Right atrium auricular region (tissue), 2 donors: ENCODE measurements around the gene PDE4B. TPM values are rescaled to one million over a fixed set of nuclear protein-coding genes. Genes with fewer than 3 reads are reported as not detected.

Experiments used
- DNase-seq: peaks from one replicate; pipeline ENCODE4 v3.0.0-alpha.2; 2019; ENCODE audit warnings: low spot score
- H3K27ac ChIP-seq, 2 donors: fragments of 200-600 bp; sonication (generic); 1 replicate in 1 of 2; 2 replicates in 1 of 2; pipeline ENCODE4 v1.5.1; 2016 to 2019
- H3K27me3 ChIP-seq, 2 donors: fragments of 200-600 bp; sonication (generic); one replicate each; pipeline versions ENCODE4 v1.5.1 to v1.6.0; 2017 to 2019
- H3K36me3 ChIP-seq: fragments of 200-600 bp; sonication (generic); one replicate; pipeline ENCODE4 v1.5.1; 2016
- H3K4me1 ChIP-seq, 2 donors: fragments of 200-600 bp; sonication (generic); one replicate each; pipeline versions ENCODE4 v1.5.1 to v1.6.0; 2017 to 2019
- H3K4me3 ChIP-seq, 2 donors: fragments of 200-600 bp; sonication (generic); 1 replicate in 1 of 2; 2 replicates in 1 of 2; pipeline ENCODE4 v1.5.1; 2017 to 2019; ENCODE audit warnings: mild to moderate bottlenecking in 1 of 2, moderate library complexity in 1 of 2
- H3K9me3 ChIP-seq, 2 donors: fragments of 200-600 bp; sonication (generic); one replicate each; pipeline ENCODE4 v1.5.1; 2019
- CTCF ChIP-seq, 2 donors: fragments of 200-600 bp; sonication (generic); IDR thresholded peaks; one replicate each; pipeline ENCODE4 v1.5.1; 2019; ENCODE audit warnings: antibody characterized with exemption in 2 of 2
- total RNA-seq, 2 donors: library from RNA; depleted of rRNA; stranded (reverse); fragments of >200 nt; gene quantifications; one replicate each; pipeline ENCODE4 v1.1.0, GENCODE V29; 2016

PDE4B gene
- total RNA-seq, 2 donors from 2014 or later: 16.0 to 27.7 TPM

GRCh38 chr1:66266756-66267155 is 474.1 kb downstream of the PDE4B start:
- Histone ChIP-seq H3K4me3 (no peak overlapping the region), H3K9me3 (no peaks in the 10 kb centered on the region), H3K4me1 (peaks cover 0 to 54% of the 10 kb centered on the region in 2 donors), H3K27me3 (no peaks in the 10 kb centered on the region), H3K36me3 (no peaks in the 10 kb centered on the region), H3K27ac (peak overlapping the region; percentile 62 to 93)
- TF ChIP-seq CTCF (IDR thresholded peaks at IDR 0.05): no peak
- DNase-seq: no peak

GRCh38 chr1:66267201-66267940 is 474.7 kb downstream of the PDE4B start:
- H3K4me1 ChIP-seq: peaks cover 0 to 56% of the 10 kb centered on the region in 2 donors
- no peak for DNase-seq
- no peak for TF ChIP-seq CTCF (IDR thresholded peaks at IDR 0.05)
- H3K27ac ChIP-seq: peak overlapping the region; percentile 62 to 93
- no peaks in the 10 kb centered on the region for H3K27me3 ChIP-seq
- H3K36me3 ChIP-seq: no peaks in the 10 kb centered on the region
- no peak overlapping the region for H3K4me3 ChIP-seq
- no peaks in the 10 kb centered on the region for H3K9me3 ChIP-seq

- Histone ChIP-seq H3K4me1 (peaks cover 0 to 69% of the 10 kb centered on the region in 2 donors), H3K9me3 (no peaks in the 10 kb centered on the region), H3K27ac (peak overlapping the region; percentile 82 to 93), H3K4me3 (no peak overlapping the region), H3K27me3 (no peaks in the 10 kb centered on the region), H3K36me3 (no peaks in the 10 kb centered on the region)
- no peak for TF ChIP-seq CTCF (IDR thresholded peaks at IDR 0.05)
- no peak for DNase-seq
Measured at GRCh38 chr1:66269222-66269621, 476.5 kb downstream of the PDE4B start.

- TF ChIP-seq CTCF (IDR thresholded peaks at IDR 0.05): no peak
- no peaks in the 10 kb centered on the region for H3K9me3 ChIP-seq
- H3K36me3 ChIP-seq: no peaks in the 10 kb centered on the region
- no peaks in the 10 kb centered on the region for H3K27me3 ChIP-seq
- no peak overlapping the region for H3K4me3 ChIP-seq
- no peak for DNase-seq
- H3K27ac ChIP-seq: peak overlapping the region; percentile 82 to 93
- peaks cover 0 to 79% of the 10 kb centered on the region in 2 donors for H3K4me1 ChIP-seq
Measured at GRCh38 chr1:66270119-66270812, 477.6 kb downstream of the PDE4B start.

GRCh38 chr1:66271216-66271903 is 478.7 kb downstream of the PDE4B start:
- H3K27me3 ChIP-seq: no peaks in the 10 kb centered on the region
- H3K4me1 ChIP-seq: peaks cover 0 to 78% of the 10 kb centered on the region in 2 donors
- H3K9me3 ChIP-seq: no peaks in the 10 kb centered on the region
- H3K27ac ChIP-seq: peak overlapping the region; percentile 82 to 93
- TF ChIP-seq CTCF (IDR thresholded peaks at IDR 0.05): no peak
- peak; percentile 95 for DNase-seq
- H3K36me3 ChIP-seq: no peaks in the 10 kb centered on the region
- H3K4me3 ChIP-seq: peak overlapping the region in 1 of 2 donors; percentile 15
